GM12878 (cell line): ENCODE measurements around the gene SLC2A3. TPM values are rescaled to one million over a fixed set of nuclear protein-coding genes. Genes with fewer than 3 reads are reported as not detected.

ENCODE experiments used
- ATAC-seq: fragments of 200-7000 bp; cut with Tn5 transposase; 3 replicates; pipeline ENCODE4 v1.9.1; 2020; ENCODE audit warnings: mild to moderate bottlenecking, moderate library complexity
- BruUV-seq: library from RNA; stranded (reverse); fragments of 400-500 nt; replicated peaks from 2 replicates; lab custom pipeline; 2021; lab: Mats Ljungman, UMichigan
- CTCF ChIA-PET: fragments of 300-600 bp; sonication (Branson Sonifier 250); formaldehyde crosslinking; extraction: SDS; loops from one replicate; lab custom pipeline; 2021; ENCODE audit warnings: inconsistent platforms; lab: Yijun Ruan, JAX
- POLR2A ChIA-PET: fragments of 350-600 bp; formaldehyde crosslinking; extraction: SDS; loops from one replicate; lab custom pipeline; 2021; ENCODE audit warnings: inconsistent platforms; lab: Charles Lee
- RAD21 ChIA-PET: fragments of 300-600 bp; sonication (Branson Sonifier 250); formaldehyde crosslinking; loops from one replicate; lab custom pipeline; 2023; ENCODE audit warnings: antibody characterized with exemption; ENCODE audit not compliant: unreplicated experiment; lab: Charles Lee
- SMC1A ChIA-PET: fragments of 300-600 bp; sonication (Branson Sonifier 250); formaldehyde crosslinking; loops from one replicate; lab custom pipeline; 2023; ENCODE audit not compliant: unreplicated experiment, uncharacterized antibody; lab: Charles Lee
- DNase-seq: peaks from one replicate; pipeline ENCODE4 v3.0.0-alpha.2; 2011; ENCODE audit warnings: low read depth, low spot score
- FAIRE-seq: peaks from 3 replicates; lab custom pipeline; 2011; peaks lifted over from hg19 to GRCh38; lab: Jason Lieb, UNC
- H2AFZ ChIP-seq: 2 replicates; pipeline ENCODE4 v1.6.0; 2011; ENCODE audit warnings: low read depth, low read length, control low read depth; ENCODE audit not compliant: control insufficient read depth
- H3K27ac ChIP-seq: 2 replicates; pipeline ENCODE4 v1.5.1; 2011; ENCODE audit warnings: control low read depth; ENCODE audit not compliant: control insufficient read depth, insufficient read depth
- H3K27me3 ChIP-seq, 2 experiments: replicated peaks in 1 of 2; 2 replicates each; pipeline versions ENCODE4 v1.6.0 to v1.6.1; 2011; ENCODE audit warnings: low read length in 1 of 2; ENCODE audit not compliant: control insufficient read depth in 2 of 2, insufficient read depth in 2 of 2
- H3K36me3 ChIP-seq, 2 experiments: 2 replicates each; pipeline ENCODE4 v1.5.1; 2011; ENCODE audit warnings: low read length in 1 of 2; ENCODE audit not compliant: control insufficient read depth in 2 of 2, insufficient read depth in 2 of 2
- H3K4me1 ChIP-seq: 2 replicates; pipeline ENCODE4 v1.6.1; 2011; ENCODE audit warnings: mild to moderate bottlenecking, low read length, moderate library complexity, mixed read lengths; ENCODE audit not compliant: control insufficient read depth, insufficient read depth
- H3K4me2 ChIP-seq: 2 replicates; pipeline ENCODE4 v1.6.0; 2011; ENCODE audit warnings: control low read depth; ENCODE audit not compliant: control insufficient read depth, insufficient read depth
- H3K4me3 ChIP-seq: fragments of 200-600 bp; sonication (generic); 2 replicates; pipeline ENCODE4 v1.5.1; 2016
- H3K79me2 ChIP-seq: 2 replicates; pipeline ENCODE4 v1.6.0; 2011; ENCODE audit warnings: low read length; ENCODE audit not compliant: control insufficient read depth, insufficient read depth
- H3K9ac ChIP-seq: 2 replicates; pipeline ENCODE4 v1.8.0; 2011; ENCODE audit warnings: low read length, control low read depth, mixed read lengths; ENCODE audit not compliant: control insufficient read depth, insufficient read depth
- H3K9me3 ChIP-seq: replicated peaks from 3 replicates; pipeline ENCODE4 v1.5.1; 2011; ENCODE audit warnings: mild to moderate bottlenecking, low read length; ENCODE audit not compliant: control insufficient read depth, insufficient read depth
- H4K20me1 ChIP-seq: 2 replicates; pipeline ENCODE4 v1.6.0; 2011; ENCODE audit not compliant: control insufficient read depth, insufficient read depth
- SMARCA5 ChIP-seq: fragments of 450-650 bp; IDR thresholded peaks from 2 replicates; pipeline ENCODE4 v1.6.1; 2017; ENCODE audit warnings: mild to moderate bottlenecking
- SMC3 ChIP-seq: IDR thresholded peaks from 2 replicates; pipeline ENCODE4 v1.6.1; 2011; ENCODE audit warnings: low read length, improper control_type of control experiment, borderline replicate concordance
- WGBS: methylation state at CpG from one replicate; pipeline ENCODE4 v1.1.6; 2016; ENCODE audit warnings: low lambda C conversion rate; ENCODE audit not compliant: insufficient replicate concordance, insufficient coverage; ENCODE audit errors: missing lambda C conversion rate; 5-methylcytosine and 5-hydroxymethylcytosine counted together
- in situ Hi-C: fragments of 300-500 bp; cut with MboI; formaldehyde crosslinking; loops from 9 replicates; pipeline ENCODE4 v1.14.3; 2018; ENCODE audit warnings: mixed read lengths
- intact Hi-C: fragments of 100-400 bp; cut with micrococcal nuclease; formaldehyde crosslinking; loops from one replicate; pipeline ENCODE4 v1.14.2; 2022; ENCODE audit not compliant: unreplicated experiment
- polyA plus RNA-seq, 11 experiments: library from polyadenylated mRNA; depleted of rRNA in 4 of 11; unstranded in 6 of 11; stranded (reverse) in 5 of 11; fragments of >200 nt; fragmentation: Nextera tagmentation in 4 of 11; fragmentation: Illumina TruSeq in 1 of 11; extraction: Ambion mirVana in 4 of 11; extraction: Trizol in 1 of 11; gene quantifications; 1 replicate in 1 of 11; 2 replicates in 10 of 11; pipeline versions ENCODE4 v1.2.1 to v1.2.3, GENCODE V29; 2011 to 2016; ENCODE audit warnings: inconsistent platforms in 2 of 11, missing spikeins in 2 of 11, low read depth in 1 of 11
- total RNA-seq, 4 experiments: library from RNA; depleted of rRNA in 3 of 4; stranded (reverse); fragments of >200 nt in 3 of 4; fragmentation: Illumina TruSeq in 1 of 4; extraction: Trizol in 1 of 4; gene quantifications; 2 replicates each; pipeline versions ENCODE4 v1.2.1 to v1.2.3, GENCODE V29; 2013 to 2021
- TF ChIP-seq, protein P1 (sequence below): fragments of 450-650 bp; IDR thresholded peaks from 2 replicates; pipeline ENCODE4 v1.6.1; 2017; ENCODE audit warnings: low read depth, mild to moderate bottlenecking, moderate library complexity
- TF ChIP-seq, protein P2 (sequence below): IDR thresholded peaks from 2 replicates; pipeline ENCODE4 v1.6.1; 2012; ENCODE audit warnings: low read length, inconsistent platforms

SLC2A3 gene
- total and polyA plus RNA-seq, 10 of the 15 experiments (the other 5 are each of a cell fraction or from before 2014, with no cell fraction given): 6.5 to 66.3 (median 11.2) TPM

DNA sequence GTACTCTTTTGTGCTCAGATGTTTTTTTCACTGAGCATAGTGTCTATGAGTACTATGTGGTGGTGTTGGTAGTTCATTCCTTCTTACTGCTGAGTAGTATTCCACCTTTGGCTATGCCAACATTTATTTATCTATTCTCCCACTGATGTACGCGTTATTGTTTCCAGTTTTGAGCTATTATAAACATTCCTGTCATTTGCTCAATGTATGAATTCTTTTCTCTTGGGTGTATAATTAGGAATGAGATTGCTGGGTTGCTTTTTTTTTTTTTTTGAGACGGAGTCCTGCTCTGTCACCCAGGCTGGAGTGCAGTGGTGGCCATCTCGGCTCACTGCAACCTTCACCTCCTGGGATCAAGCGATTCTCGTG is 37.5 kb upstream of the SLC2A3 start:
- peaks cover 14% of the 10 kb centered on the region for H3K79me2 ChIP-seq
- no peak for ATAC-seq
- H4K20me1 ChIP-seq: no peaks in the 10 kb centered on the region
- ChIA-PET SMC1A (interaction anchor here (0.7 to 1.8 kb wide), 3 partner anchors 13 to 38 kb away, joined by 3 to 7 read pairs (median 3); partner anchors contain the start of gene SLC2A3), CTCF (interaction anchor here (0.6 to 4.2 kb wide), 3 partner anchors 14 to 40 kb away, joined by 3 to 19 read pairs (median 4); no protein-coding TSS in a partner anchor), RAD21 (no interaction called here), POLR2A (interaction anchor here (0.6 to 6.3 kb wide), 2 partner anchors 12 to 63 kb away, joined by 3 to 60 read pairs; no protein-coding TSS in a partner anchor)
- no peak overlapping the region for H3K4me3 ChIP-seq
- in situ Hi-C loops: no loop called here
- H3K36me3 ChIP-seq: no peaks in the 10 kb centered on the region
- WGBS: 97% methylated on average over 5 of the region's 6 CpGs
- no peak for FAIRE-seq
- H3K27me3 ChIP-seq: no peaks in the 10 kb centered on the region
- no peak for DNase-seq
- H3K4me1 ChIP-seq: peaks cover 12% of the 10 kb centered on the region
- no peak overlapping the region for H2AFZ ChIP-seq
- no peak overlapping the region for H3K27ac ChIP-seq
- BruUV-seq: no TSS peak
- intact Hi-C loops: no loop called here
- H3K9me3 ChIP-seq: no peaks in the 10 kb centered on the region; the same call in 2 of the 3 replicates
- TF ChIP-seq SMARCA5 (no peak), SMC3 (no peak)
- TF ChIP-seq, protein P1, sequence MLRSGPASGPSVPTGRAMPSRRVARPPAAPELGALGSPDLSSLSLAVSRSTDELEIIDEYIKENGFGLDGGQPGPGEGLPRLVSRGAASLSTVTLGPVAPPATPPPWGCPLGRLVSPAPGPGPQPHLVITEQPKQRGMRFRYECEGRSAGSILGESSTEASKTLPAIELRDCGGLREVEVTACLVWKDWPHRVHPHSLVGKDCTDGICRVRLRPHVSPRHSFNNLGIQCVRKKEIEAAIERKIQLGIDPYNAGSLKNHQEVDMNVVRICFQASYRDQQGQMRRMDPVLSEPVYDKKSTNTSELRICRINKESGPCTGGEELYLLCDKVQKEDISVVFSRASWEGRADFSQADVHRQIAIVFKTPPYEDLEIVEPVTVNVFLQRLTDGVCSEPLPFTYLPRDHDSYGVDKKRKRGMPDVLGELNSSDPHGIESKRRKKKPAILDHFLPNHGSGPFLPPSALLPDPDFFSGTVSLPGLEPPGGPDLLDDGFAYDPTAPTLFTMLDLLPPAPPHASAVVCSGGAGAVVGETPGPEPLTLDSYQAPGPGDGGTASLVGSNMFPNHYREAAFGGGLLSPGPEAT: no peak
- TF ChIP-seq, protein P2, sequence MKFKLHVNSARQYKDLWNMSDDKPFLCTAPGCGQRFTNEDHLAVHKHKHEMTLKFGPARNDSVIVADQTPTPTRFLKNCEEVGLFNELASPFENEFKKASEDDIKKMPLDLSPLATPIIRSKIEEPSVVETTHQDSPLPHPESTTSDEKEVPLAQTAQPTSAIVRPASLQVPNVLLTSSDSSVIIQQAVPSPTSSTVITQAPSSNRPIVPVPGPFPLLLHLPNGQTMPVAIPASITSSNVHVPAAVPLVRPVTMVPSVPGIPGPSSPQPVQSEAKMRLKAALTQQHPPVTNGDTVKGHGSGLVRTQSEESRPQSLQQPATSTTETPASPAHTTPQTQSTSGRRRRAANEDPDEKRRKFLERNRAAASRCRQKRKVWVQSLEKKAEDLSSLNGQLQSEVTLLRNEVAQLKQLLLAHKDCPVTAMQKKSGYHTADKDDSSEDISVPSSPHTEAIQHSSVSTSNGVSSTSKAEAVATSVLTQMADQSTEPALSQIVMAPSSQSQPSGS: no peak
- no peak overlapping the region for H3K4me2 ChIP-seq
- no peak overlapping the region for H3K9ac ChIP-seq
